Panc1 (cell line): ENCODE measurements around the gene ATP2A3. TPM values are rescaled to one million over a fixed set of nuclear protein-coding genes. Genes with fewer than 3 reads are reported as not detected.

Source experiments
- ATAC-seq: fragments of 200-7000 bp; cut with Tn5 transposase; 2 replicates; pipeline ENCODE4 v1.9.1; 2020; ENCODE audit warnings: mild to moderate bottlenecking, moderate library complexity
- BruUV-seq: library from RNA; stranded (reverse); fragments of 400-500 nt; replicated peaks from 2 replicates; lab custom pipeline; 2021; lab: Mats Ljungman, UMichigan
- CTCF ChIA-PET: fragments of 300-600 bp; sonication (Branson Sonifier 250); formaldehyde crosslinking; loops from one replicate; lab custom pipeline; 2022; ENCODE audit warnings: antibody characterized with exemption; lab: Charles Lee
- POLR2A ChIA-PET: fragments of 300-600 bp; sonication (Branson Sonifier 250); formaldehyde crosslinking; loops from one replicate; lab custom pipeline; 2022; ENCODE audit warnings: antibody characterized with exemption; lab: Charles Lee
- DNase-seq: peaks from one replicate; pipeline ENCODE4 v3.0.0-alpha.2; 2010; ENCODE audit warnings: low read depth, low spot score
- H3K27ac ChIP-seq: 2 replicates; pipeline ENCODE4 v1.5.1; 2011; ENCODE audit warnings: mild to moderate bottlenecking, low read length, inconsistent platforms
- H3K27me3 ChIP-seq: fragments of 200-500 bp; sonication (Bioruptor generic); 2 replicates; pipeline ENCODE4 v1.6.0; 2014; ENCODE audit warnings: low read length, inconsistent platforms; ENCODE audit not compliant: control insufficient read depth, insufficient read depth
- H3K36me3 ChIP-seq: fragments of 200-500 bp; sonication (Bioruptor generic); 2 replicates; pipeline ENCODE4 v1.5.1; 2014; ENCODE audit warnings: inconsistent platforms, mild to moderate bottlenecking, low read length, moderate library complexity; ENCODE audit not compliant: control insufficient read depth, insufficient read depth
- H3K4me1 ChIP-seq: 2 replicates; pipeline ENCODE4 v1.5.1; 2011; ENCODE audit warnings: inconsistent platforms, mild to moderate bottlenecking, low read length, moderate library complexity; ENCODE audit not compliant: control insufficient read depth, insufficient read depth
- H3K4me3 ChIP-seq, 2 experiments: 2 replicates each; pipeline ENCODE4 v1.5.1; 2011 to 2012; ENCODE audit warnings: low read depth in 2 of 2, low read length in 2 of 2, mild to moderate bottlenecking in 2 of 2, inconsistent platforms in 1 of 2, moderate library complexity in 1 of 2
- H3K9me3 ChIP-seq: fragments of 200-500 bp; sonication (Bioruptor generic); 2 replicates; pipeline ENCODE4 v1.5.1; 2014; ENCODE audit warnings: low read depth, mild to moderate bottlenecking, inconsistent platforms, low read length, moderate library complexity; ENCODE audit not compliant: control insufficient read depth, insufficient read depth
- POLR2AphosphoS5 ChIP-seq: IDR thresholded peaks from 2 replicates; pipeline ENCODE4 v1.6.1; 2012; ENCODE audit warnings: mild to moderate bottlenecking, low read depth, low read length, moderate library complexity
- SIN3A ChIP-seq: IDR thresholded peaks from 2 replicates; pipeline ENCODE4 v1.6.1; 2012; ENCODE audit warnings: low read depth, mild to moderate bottlenecking, low read length, moderate library complexity, borderline replicate concordance; ENCODE audit not compliant: insufficient read depth
- TCF7L2 ChIP-seq: IDR thresholded peaks from 2 replicates; pipeline ENCODE4 v1.6.1; 2011; ENCODE audit warnings: mild to moderate bottlenecking, low read depth, low read length, inconsistent platforms
- in situ Hi-C: cut with HindIII; loops from 2 replicates; pipeline ENCODE4 v1.10.0; 2016; ENCODE audit warnings: low sequenced_read_pairs, low pct_unique_long_range_greater_than_20kb
- intact Hi-C: fragments of 100-400 bp; cut with micrococcal nuclease; formaldehyde crosslinking; loops from one replicate; pipeline ENCODE4 v1.10.0; 2022; ENCODE audit not compliant: unreplicated experiment
- total RNA-seq: library from RNA; stranded (reverse); gene quantifications from one replicate; pipeline ENCODE4 v1.2.1, GENCODE V29; 2021; ENCODE audit not compliant: unreplicated experiment
- TF ChIP-seq, protein P1 (sequence below): fragments of 450-650 bp; IDR thresholded peaks from 2 replicates; pipeline ENCODE4 v1.5.1; 2017; ENCODE audit warnings: mild to moderate bottlenecking
- TF ChIP-seq, protein P2 (sequence below), 2 experiments: IDR thresholded peaks; 2 replicates each; pipeline ENCODE4 v1.6.1; 2011 to 2012; ENCODE audit warnings: low read depth in 2 of 2, control low read depth in 1 of 2, low read length in 1 of 2, mild to moderate bottlenecking in 1 of 2, moderate library complexity in 1 of 2; ENCODE audit not compliant: insufficient read depth in 1 of 2

Gene ATP2A3
- total RNA-seq, 1 experiment from 2014 or later, result 29.7 TPM

DNA sequence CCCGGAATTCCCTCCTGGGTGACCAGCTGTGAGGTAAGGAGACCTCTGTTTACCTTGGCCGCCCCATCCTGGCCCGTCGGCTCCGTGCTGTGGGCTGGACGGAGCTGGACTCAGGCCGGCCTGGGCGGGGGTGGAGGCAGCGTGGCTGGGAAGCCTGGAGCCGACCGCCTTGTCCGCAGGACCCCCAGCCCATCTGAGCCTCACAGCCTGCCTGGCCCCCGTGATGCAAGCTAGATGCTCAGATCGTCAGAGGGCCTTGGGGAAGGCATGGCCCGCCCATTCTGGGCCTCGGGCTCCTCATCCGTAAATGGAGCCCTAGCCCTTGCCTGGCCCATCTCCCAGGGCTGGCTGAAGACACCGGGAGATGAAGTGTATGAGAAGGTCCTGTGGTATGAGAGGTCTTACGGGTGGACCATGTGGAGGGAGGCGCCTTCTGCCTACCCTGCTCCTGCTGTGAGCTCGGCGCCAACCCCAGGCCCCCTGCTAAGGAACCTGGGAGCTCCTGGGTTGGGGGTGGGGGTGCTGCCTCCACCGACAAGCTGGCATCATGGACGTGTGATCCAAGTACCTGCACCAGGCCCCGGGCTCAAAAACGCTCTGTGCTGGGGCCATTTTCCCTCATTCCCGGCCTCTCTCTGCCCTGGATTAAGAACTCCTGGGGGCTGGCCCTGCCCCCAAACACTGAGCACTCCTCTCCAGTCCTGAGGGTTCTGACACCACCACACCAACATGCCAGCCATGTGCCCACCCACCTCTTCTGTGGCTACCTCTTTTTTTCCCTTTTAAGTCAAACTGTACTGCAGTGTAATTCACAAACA, 42.5 kb downstream of the ATP2A3 start:
- no peak for ATAC-seq
- Histone ChIP-seq H3K27me3 (no peaks in the 10 kb centered on the region), H3K36me3 (no peaks in the 10 kb centered on the region), H3K4me3 (no peak overlapping the region), H3K27ac (no peak overlapping the region), H3K9me3 (no peaks in the 10 kb centered on the region), H3K4me1 (no peaks in the 10 kb centered on the region)
- no TSS peak for BruUV-seq
- in situ Hi-C loops (no loop called here), intact Hi-C loops (no loop called here)
- DNase-seq, result no peak
- TF ChIP-seq POLR2AphosphoS5, result no peak
- TF ChIP-seq, protein P1, sequence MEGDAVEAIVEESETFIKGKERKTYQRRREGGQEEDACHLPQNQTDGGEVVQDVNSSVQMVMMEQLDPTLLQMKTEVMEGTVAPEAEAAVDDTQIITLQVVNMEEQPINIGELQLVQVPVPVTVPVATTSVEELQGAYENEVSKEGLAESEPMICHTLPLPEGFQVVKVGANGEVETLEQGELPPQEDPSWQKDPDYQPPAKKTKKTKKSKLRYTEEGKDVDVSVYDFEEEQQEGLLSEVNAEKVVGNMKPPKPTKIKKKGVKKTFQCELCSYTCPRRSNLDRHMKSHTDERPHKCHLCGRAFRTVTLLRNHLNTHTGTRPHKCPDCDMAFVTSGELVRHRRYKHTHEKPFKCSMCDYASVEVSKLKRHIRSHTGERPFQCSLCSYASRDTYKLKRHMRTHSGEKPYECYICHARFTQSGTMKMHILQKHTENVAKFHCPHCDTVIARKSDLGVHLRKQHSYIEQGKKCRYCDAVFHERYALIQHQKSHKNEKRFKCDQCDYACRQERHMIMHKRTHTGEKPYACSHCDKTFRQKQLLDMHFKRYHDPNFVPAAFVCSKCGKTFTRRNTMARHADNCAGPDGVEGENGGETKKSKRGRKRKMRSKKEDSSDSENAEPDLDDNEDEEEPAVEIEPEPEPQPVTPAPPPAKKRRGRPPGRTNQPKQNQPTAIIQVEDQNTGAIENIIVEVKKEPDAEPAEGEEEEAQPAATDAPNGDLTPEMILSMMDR, result no peak
- TF ChIP-seq TCF7L2, result no peak
- TF ChIP-seq, protein P2, sequence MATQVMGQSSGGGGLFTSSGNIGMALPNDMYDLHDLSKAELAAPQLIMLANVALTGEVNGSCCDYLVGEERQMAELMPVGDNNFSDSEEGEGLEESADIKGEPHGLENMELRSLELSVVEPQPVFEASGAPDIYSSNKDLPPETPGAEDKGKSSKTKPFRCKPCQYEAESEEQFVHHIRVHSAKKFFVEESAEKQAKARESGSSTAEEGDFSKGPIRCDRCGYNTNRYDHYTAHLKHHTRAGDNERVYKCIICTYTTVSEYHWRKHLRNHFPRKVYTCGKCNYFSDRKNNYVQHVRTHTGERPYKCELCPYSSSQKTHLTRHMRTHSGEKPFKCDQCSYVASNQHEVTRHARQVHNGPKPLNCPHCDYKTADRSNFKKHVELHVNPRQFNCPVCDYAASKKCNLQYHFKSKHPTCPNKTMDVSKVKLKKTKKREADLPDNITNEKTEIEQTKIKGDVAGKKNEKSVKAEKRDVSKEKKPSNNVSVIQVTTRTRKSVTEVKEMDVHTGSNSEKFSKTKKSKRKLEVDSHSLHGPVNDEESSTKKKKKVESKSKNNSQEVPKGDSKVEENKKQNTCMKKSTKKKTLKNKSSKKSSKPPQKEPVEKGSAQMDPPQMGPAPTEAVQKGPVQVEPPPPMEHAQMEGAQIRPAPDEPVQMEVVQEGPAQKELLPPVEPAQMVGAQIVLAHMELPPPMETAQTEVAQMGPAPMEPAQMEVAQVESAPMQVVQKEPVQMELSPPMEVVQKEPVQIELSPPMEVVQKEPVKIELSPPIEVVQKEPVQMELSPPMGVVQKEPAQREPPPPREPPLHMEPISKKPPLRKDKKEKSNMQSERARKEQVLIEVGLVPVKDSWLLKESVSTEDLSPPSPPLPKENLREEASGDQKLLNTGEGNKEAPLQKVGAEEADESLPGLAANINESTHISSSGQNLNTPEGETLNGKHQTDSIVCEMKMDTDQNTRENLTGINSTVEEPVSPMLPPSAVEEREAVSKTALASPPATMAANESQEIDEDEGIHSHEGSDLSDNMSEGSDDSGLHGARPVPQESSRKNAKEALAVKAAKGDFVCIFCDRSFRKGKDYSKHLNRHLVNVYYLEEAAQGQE (IDR thresholded peaks at IDR 0.05; ENCODE audit: insufficient read depth in 1 of 2, low read depth in 2 of 2, low read length in 1 of 2), result no peak
- TF ChIP-seq SIN3A, result no peak
- CTCF ChIA-PET, result no interaction called here
- POLR2A ChIA-PET, result no interaction called here

DNA sequence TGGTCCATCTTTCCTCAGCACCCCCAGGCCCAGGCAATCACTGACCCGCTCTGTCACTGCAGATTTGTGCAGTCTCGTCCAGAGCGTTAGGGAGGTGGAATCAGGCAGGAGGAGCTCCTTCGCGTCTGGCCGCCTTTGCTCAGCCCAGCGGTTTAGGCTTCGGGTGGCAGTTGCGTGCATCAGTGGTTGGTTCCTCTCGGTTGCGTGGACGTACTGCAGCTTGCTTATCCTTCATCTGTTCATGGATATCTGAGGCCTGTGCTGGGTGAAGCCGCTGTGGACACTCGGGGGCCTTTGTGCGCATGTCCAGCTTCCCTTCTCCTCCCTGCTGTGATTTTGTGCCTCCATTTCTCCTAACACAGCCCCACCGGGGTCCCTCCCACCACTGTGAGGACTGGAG, 43.2 kb downstream of the ATP2A3 start:
- Histone ChIP-seq H3K4me3 (no peak overlapping the region), H3K27ac (no peak overlapping the region), H3K9me3 (no peaks in the 10 kb centered on the region), H3K36me3 (no peaks in the 10 kb centered on the region), H3K27me3 (no peaks in the 10 kb centered on the region), H3K4me1 (no peaks in the 10 kb centered on the region)
- intact Hi-C loops (no loop called here), in situ Hi-C loops (no loop called here)
- no peak for DNase-seq
- no peak for TF ChIP-seq SIN3A
- TF ChIP-seq, protein P1, result no peak
- ATAC-seq, result no peak
- ChIA-PET POLR2A (no interaction called here), CTCF (no interaction called here)
- no TSS peak for BruUV-seq
